GM23248 (cell line): ENCODE results near the gene CCNC.

ENCODE experiments used
- EZH2 ChIP-seq: fragments of 200-600 bp; sonication (generic); IDR thresholded peaks from 2 replicates; pipeline ENCODE4 v1.6.1; 2018; ENCODE audit warnings: antibody characterized with exemption, mild to moderate bottlenecking; ENCODE audit not compliant: insufficient read depth, poor library complexity, severe bottlenecking
- EZH2phosphoT487 ChIP-seq: fragments of 200-600 bp; sonication (generic); IDR thresholded peaks from 2 replicates; pipeline ENCODE4 v1.6.1; 2018; ENCODE audit warnings: antibody characterized with exemption, moderate library complexity, mild to moderate bottlenecking, low read depth; ENCODE audit not compliant: insufficient read depth

DNA sequence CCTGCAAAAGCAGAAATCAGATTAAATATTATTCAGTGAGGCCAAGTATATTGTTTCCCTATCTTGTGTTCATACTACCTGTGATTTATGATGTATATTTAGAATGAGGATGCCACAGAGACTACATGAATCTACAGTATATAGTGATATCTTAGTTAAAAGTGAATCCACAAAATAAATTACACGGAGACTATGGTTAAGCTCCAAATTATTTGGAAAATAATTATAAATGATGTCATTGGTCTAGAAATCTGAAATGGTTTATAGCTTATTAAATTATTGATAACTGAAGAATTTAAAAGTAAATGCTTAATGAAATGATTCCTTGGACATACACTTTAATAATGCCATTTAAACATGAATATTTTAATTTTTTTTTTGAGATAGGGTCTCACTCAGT is 49.0 kb downstream of the CCNC start:
- TF ChIP-seq EZH2phosphoT487 = no peak
- TF ChIP-seq EZH2 = no peak
